Measurements from ENCODE around the gene SEM1.

The SEM1 gene

GRCh38 chr7:96739609-96740008 lies 30.0 kb upstream of the SEM1 start:
- H3K27me3 ChIP-seq (ENCODE audit: insufficient read depth, poor library complexity, severe bottlenecking), result peaks cover 22% of the 10 kb centered on the region
- H3K4me3 ChIP-seq (replicated peaks; ENCODE audit: insufficient read depth, low read length), result no peak overlapping the region
- no peak for DNase-seq (ENCODE audit: low read depth in 1 of 2, low spot score in 1 of 2)
- TF ChIP-seq SPI1 (IDR thresholded peaks at IDR 0.05; ENCODE audit: borderline replicate concordance, low read depth) (no peak), REST (IDR thresholded peaks at IDR 0.05; ENCODE audit: insufficient replicate concordance, low read depth) (no peak), CTCF (IDR thresholded peaks at IDR 0.05; ENCODE audit: insufficient read depth, low read length) (no peak), GABPA (IDR thresholded peaks at IDR 0.05; ENCODE audit: low read depth) (no peak), POLR2AphosphoS5 (IDR thresholded peaks at IDR 0.05; ENCODE audit: low read depth) (no peak)
- H3K27ac ChIP-seq (replicated peaks), result no peak overlapping the region

- Histone ChIP-seq H3K27ac (replicated peaks) (no peak overlapping the region), H3K27me3 (ENCODE audit: insufficient read depth, poor library complexity, severe bottlenecking) (peaks cover 20% of the 10 kb centered on the region), H3K4me3 (replicated peaks; ENCODE audit: insufficient read depth, low read length) (no peak overlapping the region)
- no peak for DNase-seq (ENCODE audit: low read depth in 1 of 2, low spot score in 1 of 2)
- no peak for TF ChIP-seq CTCF (IDR thresholded peaks at IDR 0.05; ENCODE audit: insufficient read depth, low read length)
- no peak for TF ChIP-seq SPI1 (IDR thresholded peaks at IDR 0.05; ENCODE audit: borderline replicate concordance, low read depth)
Observed at GRCh38 chr7:96739167-96739566, 29.5 kb upstream of the SEM1 start.

GRCh38 chr7:96738705-96739104 lies 29.1 kb upstream of the SEM1 start:
- peaks cover 20% of the 10 kb centered on the region for H3K27me3 ChIP-seq (ENCODE audit: insufficient read depth, poor library complexity, severe bottlenecking)
- no peak overlapping the region for H3K27ac ChIP-seq (replicated peaks)
- TF ChIP-seq POLR2AphosphoS5 (IDR thresholded peaks at IDR 0.05; ENCODE audit: low read depth) (no peak), GABPA (IDR thresholded peaks at IDR 0.05; ENCODE audit: low read depth) (no peak), REST (IDR thresholded peaks at IDR 0.05; ENCODE audit: insufficient replicate concordance, low read depth) (no peak)
- H3K4me3 ChIP-seq (replicated peaks; ENCODE audit: insufficient read depth, low read length), result no peak overlapping the region
- DNase-seq (ENCODE audit: low read depth in 1 of 2, low spot score in 1 of 2), result no peak

GRCh38 chr7:96737545-96738050 lies 28.0 kb upstream of the SEM1 start:
- Histone ChIP-seq H3K27ac (replicated peaks) (no peak overlapping the region), H3K4me3 (replicated peaks; ENCODE audit: insufficient read depth, low read length) (no peak overlapping the region), H3K27me3 (ENCODE audit: insufficient read depth, poor library complexity, severe bottlenecking) (peaks cover 20% of the 10 kb centered on the region)
- TF ChIP-seq POLR2AphosphoS5 (IDR thresholded peaks at IDR 0.05; ENCODE audit: low read depth) (no peak), REST (IDR thresholded peaks at IDR 0.05; ENCODE audit: insufficient replicate concordance, low read depth) (no peak), SPI1 (IDR thresholded peaks at IDR 0.05; ENCODE audit: borderline replicate concordance, low read depth) (no peak), CTCF (IDR thresholded peaks at IDR 0.05; ENCODE audit: insufficient read depth, low read length) (no peak)
- no peak for DNase-seq (ENCODE audit: low read depth in 1 of 2, low spot score in 1 of 2)

Data from HL-60 (cell line).